GM12874 (cell line): ENCODE results near the gene TP53.

Source experiments
- TF ChIP-seq, protein P1 (sequence below): IDR thresholded peaks from 2 replicates; pipeline ENCODE4 v1.5.1; 2011; ENCODE audit warnings: low read depth, mild to moderate bottlenecking, control low read depth, low read length, moderate library complexity; ENCODE audit not compliant: insufficient read depth

Gene TP53

DNA sequence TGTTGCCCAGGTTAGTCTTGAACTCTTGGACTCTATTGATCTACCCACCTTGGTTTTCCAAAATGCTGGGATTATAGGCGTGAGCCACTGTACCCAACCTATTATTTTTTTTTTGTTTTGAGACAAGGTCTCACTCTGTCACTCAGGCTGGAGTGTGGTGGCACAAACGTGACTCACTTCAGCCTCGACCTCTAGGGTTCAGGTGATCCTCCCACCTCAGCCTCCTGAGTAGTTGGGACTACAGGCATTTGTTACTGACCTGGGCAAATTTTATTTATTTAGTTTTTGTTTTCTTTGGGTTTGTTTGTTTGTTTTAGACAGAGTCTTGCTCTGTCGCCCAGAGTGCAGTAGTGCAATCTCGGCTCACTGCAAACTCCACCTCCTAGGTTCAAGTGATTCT, 63.6 kb downstream of the TP53 start:
- TF ChIP-seq, protein P1, sequence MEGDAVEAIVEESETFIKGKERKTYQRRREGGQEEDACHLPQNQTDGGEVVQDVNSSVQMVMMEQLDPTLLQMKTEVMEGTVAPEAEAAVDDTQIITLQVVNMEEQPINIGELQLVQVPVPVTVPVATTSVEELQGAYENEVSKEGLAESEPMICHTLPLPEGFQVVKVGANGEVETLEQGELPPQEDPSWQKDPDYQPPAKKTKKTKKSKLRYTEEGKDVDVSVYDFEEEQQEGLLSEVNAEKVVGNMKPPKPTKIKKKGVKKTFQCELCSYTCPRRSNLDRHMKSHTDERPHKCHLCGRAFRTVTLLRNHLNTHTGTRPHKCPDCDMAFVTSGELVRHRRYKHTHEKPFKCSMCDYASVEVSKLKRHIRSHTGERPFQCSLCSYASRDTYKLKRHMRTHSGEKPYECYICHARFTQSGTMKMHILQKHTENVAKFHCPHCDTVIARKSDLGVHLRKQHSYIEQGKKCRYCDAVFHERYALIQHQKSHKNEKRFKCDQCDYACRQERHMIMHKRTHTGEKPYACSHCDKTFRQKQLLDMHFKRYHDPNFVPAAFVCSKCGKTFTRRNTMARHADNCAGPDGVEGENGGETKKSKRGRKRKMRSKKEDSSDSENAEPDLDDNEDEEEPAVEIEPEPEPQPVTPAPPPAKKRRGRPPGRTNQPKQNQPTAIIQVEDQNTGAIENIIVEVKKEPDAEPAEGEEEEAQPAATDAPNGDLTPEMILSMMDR: no peak

DNA sequence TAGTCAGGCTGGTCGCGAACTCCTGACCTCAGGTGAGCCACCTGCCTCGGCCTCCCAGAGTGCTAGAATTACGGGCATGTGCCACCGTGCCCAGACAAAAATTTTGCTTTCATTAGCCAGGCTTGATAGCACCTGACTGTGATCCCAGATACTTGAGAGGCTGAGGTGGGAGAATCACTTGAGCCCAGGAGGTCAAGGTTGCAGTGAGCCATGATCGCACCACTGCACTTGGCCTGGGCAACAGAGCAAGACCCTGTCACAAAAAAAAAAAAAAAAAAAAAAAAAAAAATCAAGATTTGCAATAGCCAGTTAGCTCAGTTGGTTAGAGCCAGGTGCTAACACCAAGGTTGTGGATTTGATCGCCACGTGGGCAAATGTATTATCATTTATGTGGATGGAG, 66.5 kb downstream of the TP53 start:
- TF ChIP-seq, protein P1: no peak

DNA sequence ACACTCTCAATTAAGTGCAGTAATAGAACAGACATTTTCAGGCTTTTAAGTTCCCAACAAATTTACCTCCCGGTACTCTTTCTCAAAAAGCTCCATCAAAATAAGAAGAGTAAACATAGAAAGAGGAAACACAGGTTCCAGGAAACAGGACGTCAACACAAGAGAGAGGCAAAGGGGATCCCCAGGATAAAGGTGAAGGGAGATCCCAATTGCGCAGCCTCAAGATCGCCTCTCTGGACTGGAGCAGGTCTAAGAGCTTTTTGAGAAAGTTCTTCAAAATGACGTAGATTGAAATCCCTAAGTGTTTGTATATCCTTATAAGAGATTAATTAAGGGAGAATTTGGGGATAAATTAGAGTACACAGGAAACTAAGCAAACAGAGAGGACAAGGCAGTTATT, 68.7 kb downstream of the TP53 start:
- TF ChIP-seq, protein P1: no peak
